Right renal pelvis (tissue), 4 donors: ENCODE measurements around the gene AMMECR1L. TPM values are rescaled to one million over a fixed set of nuclear protein-coding genes. Genes with fewer than 3 reads are reported as not detected.
"Not testable (repeated sequence)": the region's sequence is repeated elsewhere in the genome, so short reads cannot be mapped to it uniquely, and the experiment has no call there.

Experiments
- DNase-seq, 4 donors: peaks; one replicate each; pipeline ENCODE4 v3.0.0-alpha.2; 2013; ENCODE audit warnings: low read depth in 4 of 4, low spot score in 3 of 4, missing footprints in 1 of 4
- polyA plus RNA-seq, 4 donors: library from polyadenylated mRNA; unstranded; fragments of 120-200 nt; gene quantifications; one replicate each; pipeline ENCODE4 v1.2.1, GENCODE V29; 2013; ENCODE audit not compliant: insufficient read length in 4 of 4

Gene AMMECR1L
- polyA plus RNA-seq, result 10 to 100 TPM; 24.7 to 30.9 (median 28.9) TPM

GRCh38 chr2:127885780-127886592 is at the start of gene AMMECR1L:
Gene AMMECR1L (minus strand): TSS chr2:127885956. CDS start chr2:127874234, 11,722 bp downstream.
- peak in 2 of 4 donors; percentile 43 to 55 for DNase-seq

GRCh38 chr2:127935337-127935736 is 49.6 kb upstream of the AMMECR1L start:
- DNase-seq, result no peak

- peak in 3 of 4 donors; percentile 23 to 43 (median 31) for DNase-seq
Measured at GRCh38 chr2:127932199-127932876, 46.6 kb upstream of the AMMECR1L start.

GRCh38 chr2:127929449-127929848 is 43.7 kb upstream of the AMMECR1L start:
- DNase-seq, result no peak

GRCh38 chr2:127927384-127927783 is 41.6 kb upstream of the AMMECR1L start:
- DNase-seq, result no peak

- DNase-seq, result no peak
Measured at GRCh38 chr2:127917916-127918315, 32.2 kb upstream of the AMMECR1L start.

GRCh38 chr2:127913808-127914457 is 28.2 kb upstream of the AMMECR1L start:
- DNase-seq, result no peak

- no peak for DNase-seq
Measured at GRCh38 chr2:127911737-127912136, 26.0 kb upstream of the AMMECR1L start.

GRCh38 chr2:127910415-127910814 is 24.7 kb upstream of the AMMECR1L start:
- no peak for DNase-seq

GRCh38 chr2:127909019-127909418 is 23.3 kb upstream of the AMMECR1L start:
- DNase-seq, result no peak

GRCh38 chr2:127907733-127908400 is 22.1 kb upstream of the AMMECR1L start:
- not testable (repeated sequence) for DNase-seq

- DNase-seq, result no peak
Measured at GRCh38 chr2:127906206-127906926, 20.6 kb upstream of the AMMECR1L start.

GRCh38 chr2:127901339-127902056 is 15.7 kb upstream of the AMMECR1L start:
- DNase-seq, result no peak

- DNase-seq, result no peak
Measured at GRCh38 chr2:127897531-127898211, 11.9 kb upstream of the AMMECR1L start.

- no peak for DNase-seq
Measured at GRCh38 chr2:127893494-127893893, 7.7 kb upstream of the AMMECR1L start.

- no peak for DNase-seq
Measured at GRCh38 chr2:127893033-127893432, 7.3 kb upstream of the AMMECR1L start.

- DNase-seq, result no peak
Measured at GRCh38 chr2:127891811-127892210, 6.1 kb upstream of the AMMECR1L start.

GRCh38 chr2:127890756-127891155 is 5.0 kb upstream of the AMMECR1L start:
- DNase-seq, result not testable (repeated sequence)

- no peak for DNase-seq
Measured at GRCh38 chr2:127888772-127889171, 3.0 kb upstream of the AMMECR1L start.
